Measurements from ENCODE around the gene MRPS27.

DNA sequence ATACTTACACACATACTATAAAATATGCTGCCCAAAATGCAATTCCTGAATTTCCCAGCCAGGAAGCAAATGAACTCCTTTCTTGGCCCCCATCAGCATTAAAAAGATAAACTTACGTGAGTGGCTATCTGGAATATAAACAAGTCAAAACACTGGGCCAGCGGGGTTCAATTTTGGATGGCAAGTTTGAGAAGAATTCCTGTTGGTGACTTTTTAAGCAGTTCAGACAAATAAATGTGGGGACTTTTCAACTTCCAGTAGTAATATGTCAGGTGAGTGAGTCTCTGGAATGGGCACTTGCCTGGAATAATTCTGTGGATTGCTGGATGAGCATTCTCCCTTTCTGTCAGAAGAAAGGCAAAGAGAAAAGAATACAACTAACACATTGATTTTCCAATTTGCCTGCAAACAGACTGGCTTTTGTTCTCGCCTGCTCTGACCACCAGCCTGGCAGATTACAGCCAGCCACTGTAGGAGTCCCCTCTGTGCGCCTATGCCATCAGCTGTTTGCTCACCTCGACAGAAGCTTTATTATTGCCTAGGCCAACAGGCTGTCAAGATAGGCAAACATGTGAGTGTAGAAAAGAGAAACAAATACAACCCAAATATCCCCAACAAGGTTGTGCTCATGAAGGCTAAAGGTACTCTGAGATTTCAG lies 78.6 kb downstream of the MRPS27 start:
- TF ChIP-seq EZH2 (IDR thresholded peaks at IDR 0.05; ENCODE audit: insufficient read depth, poor library complexity, severe bottlenecking) (no peak), EZH2phosphoT487 (IDR thresholded peaks at IDR 0.05; ENCODE audit: insufficient read depth, low read depth) (no peak)

All from GM23248 (cell line).